Measurements from ENCODE around the gene RANBP1. TPM values are rescaled to one million over a fixed set of nuclear protein-coding genes. Genes with fewer than 3 reads are reported as not detected.

Gene RANBP1
- total RNA-seq, 3 donors from 2014 or later: 58.4 to 102 (median 66.0) TPM

GRCh38 chr22:20145832-20146223, 29.9 kb downstream of the RANBP1 start:
- no peak for DNase-seq
- no peaks in the 10 kb centered on the region for H3K4me1 ChIP-seq (ENCODE audit: low read depth)
- ATAC-seq: no peak
- no peaks in the 10 kb centered on the region for H3K9me3 ChIP-seq
- H3K36me3 ChIP-seq (ENCODE audit: low read depth): no peaks in the 10 kb centered on the region
- intact Hi-C loops (cut with DNase I, micrococcal nuclease): no loop called here
- TF ChIP-seq CTCF (IDR thresholded peaks at IDR 0.05): no peak
- no peak overlapping the region for H3K4me3 ChIP-seq

GRCh38 chr22:20146777-20147176, 30.9 kb downstream of the RANBP1 start:
- no peak for ATAC-seq
- Histone ChIP-seq H3K4me1 (ENCODE audit: low read depth) (no peaks in the 10 kb centered on the region), H3K9me3 (no peaks in the 10 kb centered on the region), H3K36me3 (ENCODE audit: low read depth) (no peaks in the 10 kb centered on the region), H3K4me3 (no peak overlapping the region)
- intact Hi-C loops (cut with DNase I, micrococcal nuclease): no loop called here
- no peak for DNase-seq
- no peak for TF ChIP-seq CTCF (IDR thresholded peaks at IDR 0.05)

- no peak overlapping the region for H3K4me3 ChIP-seq
- ATAC-seq: no peak
Measured at GRCh38 chr22:20147237-20147988, 31.5 kb downstream of the RANBP1 start.

GRCh38 chr22:20148414-20148813, 32.5 kb downstream of the RANBP1 start:
- DNase-seq (no peak), ATAC-seq (no peak)
- intact Hi-C loops (cut with DNase I, micrococcal nuclease): no loop called here
- no peaks in the 10 kb centered on the region for H3K9me3 ChIP-seq
- no peak overlapping the region for H3K4me3 ChIP-seq
- no peak for TF ChIP-seq CTCF (IDR thresholded peaks at IDR 0.05)
- no peaks in the 10 kb centered on the region for H3K36me3 ChIP-seq (ENCODE audit: low read depth)
- no peaks in the 10 kb centered on the region for H3K4me1 ChIP-seq (ENCODE audit: low read depth)

More at GRCh38 chr22:20147237-20147988, 31.5 kb downstream of the RANBP1 start:
- no peaks in the 10 kb centered on the region for H3K9me3 ChIP-seq
- TF ChIP-seq CTCF (IDR thresholded peaks at IDR 0.05): no peak
- H3K36me3 ChIP-seq (ENCODE audit: low read depth): no peaks in the 10 kb centered on the region
- intact Hi-C loops (cut with DNase I, micrococcal nuclease): no loop called here
- H3K4me1 ChIP-seq (ENCODE audit: low read depth): no peaks in the 10 kb centered on the region
- no peak for DNase-seq

- no peaks in the 10 kb centered on the region for H3K36me3 ChIP-seq (ENCODE audit: low read depth)
- no peak overlapping the region for H3K4me3 ChIP-seq
- H3K4me1 ChIP-seq (ENCODE audit: low read depth): no peaks in the 10 kb centered on the region
- intact Hi-C loops (cut with DNase I, micrococcal nuclease): loop anchor here in 1 of 2 donors (10.0 kb wide), 1 partner anchor 125 kb away; no protein-coding TSS in a partner anchor
- no peaks in the 10 kb centered on the region for H3K9me3 ChIP-seq
- no peak for DNase-seq
- no peak for TF ChIP-seq CTCF (IDR thresholded peaks at IDR 0.05)
- ATAC-seq: no peak
Measured at GRCh38 chr22:20149257-20150250, 33.6 kb downstream of the RANBP1 start.
